ENCODE measurements around the gene ZNF500.

Gene ZNF500

DNA sequence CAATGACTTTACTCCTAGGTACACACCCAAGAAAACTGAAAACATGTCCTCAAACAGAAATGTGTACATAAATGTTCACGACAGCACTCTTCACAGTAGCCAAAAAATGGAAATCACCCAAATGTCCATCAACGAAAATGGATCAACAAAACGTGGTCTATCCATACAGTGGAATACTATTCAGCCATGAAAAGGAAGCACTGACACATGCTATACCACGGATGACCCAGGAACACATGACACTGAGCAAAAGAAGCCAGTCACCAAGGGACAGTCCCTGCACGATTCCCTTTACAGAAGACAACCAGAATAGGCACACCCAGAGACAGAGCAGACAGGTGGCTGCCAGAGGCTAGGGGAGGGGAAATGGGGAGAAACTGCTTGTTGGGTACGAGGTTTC lies 11.3 kb downstream of the ZNF500 start:
- no peak for TF ChIP-seq TCF12 (IDR thresholded peaks at IDR 0.05; ENCODE audit: low read depth)
- TF ChIP-seq, protein P1, sequence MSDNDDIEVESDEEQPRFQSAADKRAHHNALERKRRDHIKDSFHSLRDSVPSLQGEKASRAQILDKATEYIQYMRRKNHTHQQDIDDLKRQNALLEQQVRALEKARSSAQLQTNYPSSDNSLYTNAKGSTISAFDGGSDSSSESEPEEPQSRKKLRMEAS (IDR thresholded peaks at IDR 0.05) = no peak
- no peak for TF ChIP-seq EGR1 (IDR thresholded peaks at IDR 0.05)
- no peak for TF ChIP-seq REST (IDR thresholded peaks at IDR 0.05; ENCODE audit: low read depth)
- no peak for TF ChIP-seq TEAD4 (IDR thresholded peaks at IDR 0.05)
- TF ChIP-seq RAD21 (IDR thresholded peaks at IDR 0.05; ENCODE audit: low read depth) = no peak
- TF ChIP-seq USF1 (IDR thresholded peaks at IDR 0.05) = no peak

DNA sequence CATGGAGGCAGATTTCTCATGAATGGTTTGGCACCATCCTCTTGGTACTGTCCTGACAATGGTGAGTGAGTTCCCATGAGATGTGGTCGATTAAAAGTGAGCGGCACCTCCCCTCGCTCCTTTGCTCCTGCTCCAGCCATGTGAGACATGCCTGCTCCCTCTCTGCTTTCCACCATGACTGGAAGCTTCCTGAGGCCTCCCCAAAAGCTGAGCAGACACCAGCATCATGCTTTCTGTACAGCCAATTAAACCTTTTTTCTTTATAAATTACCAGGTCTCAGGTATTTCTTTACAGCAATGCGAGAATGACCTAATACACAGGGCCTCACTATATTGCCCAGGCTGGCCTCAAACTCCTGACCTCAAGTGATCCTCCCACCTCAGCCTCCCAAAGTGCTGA lies 12.1 kb downstream of the ZNF500 start:
- TF ChIP-seq EP300 (IDR thresholded peaks at IDR 0.05; ENCODE audit: borderline replicate concordance) (no peak), REST (IDR thresholded peaks at IDR 0.05; ENCODE audit: low read depth) (no peak), YY1 (IDR thresholded peaks at IDR 0.05; ENCODE audit: low read depth) (no peak), ZBTB7A (IDR thresholded peaks at IDR 0.05; ENCODE audit: low read depth) (no peak), FOXM1 (IDR thresholded peaks at IDR 0.05; ENCODE audit: borderline replicate concordance, low read depth) (no peak), NFIC (IDR thresholded peaks at IDR 0.05) (no peak), CREB1 (IDR thresholded peaks at IDR 0.05; ENCODE audit: low read depth) (no peak), TCF12 (IDR thresholded peaks at IDR 0.05; ENCODE audit: low read depth) (no peak), EGR1 (IDR thresholded peaks at IDR 0.05) (no peak), USF1 (IDR thresholded peaks at IDR 0.05) (no peak), RAD21 (IDR thresholded peaks at IDR 0.05; ENCODE audit: low read depth) (no peak), TEAD4 (IDR thresholded peaks at IDR 0.05) (no peak)

DNA sequence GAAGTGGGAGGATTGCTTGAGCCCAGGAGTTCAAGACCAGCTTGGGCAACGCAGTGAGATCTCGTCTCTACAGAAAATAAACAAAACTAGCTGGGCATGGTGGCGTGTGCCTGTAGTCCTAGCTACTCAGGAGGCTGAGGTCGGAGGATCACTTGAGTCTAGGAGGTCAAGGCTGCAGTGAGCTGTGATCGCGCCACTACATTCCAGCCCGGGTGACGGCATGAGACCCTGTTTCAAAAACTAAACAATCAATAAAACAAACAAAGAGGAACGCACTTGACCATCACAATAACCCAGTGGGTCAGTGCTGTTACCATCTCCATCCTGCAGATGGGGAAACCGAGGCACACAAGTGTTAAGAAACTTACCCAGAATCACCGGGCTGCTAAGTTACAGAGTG lies 13.7 kb downstream of the ZNF500 start:
- TF ChIP-seq TEAD4 (IDR thresholded peaks at IDR 0.05) (no peak), ZBTB7A (IDR thresholded peaks at IDR 0.05; ENCODE audit: low read depth) (no peak), NFIC (IDR thresholded peaks at IDR 0.05) (no peak), TCF12 (IDR thresholded peaks at IDR 0.05; ENCODE audit: low read depth) (no peak), EP300 (IDR thresholded peaks at IDR 0.05; ENCODE audit: borderline replicate concordance) (no peak), RAD21 (IDR thresholded peaks at IDR 0.05; ENCODE audit: low read depth) (no peak), CREB1 (IDR thresholded peaks at IDR 0.05; ENCODE audit: low read depth) (no peak), EGR1 (IDR thresholded peaks at IDR 0.05) (no peak), TAF1 (IDR thresholded peaks at IDR 0.05; ENCODE audit: low read depth) (no peak), FOXM1 (IDR thresholded peaks at IDR 0.05; ENCODE audit: borderline replicate concordance, low read depth) (no peak), YY1 (IDR thresholded peaks at IDR 0.05; ENCODE audit: low read depth) (no peak), USF1 (IDR thresholded peaks at IDR 0.05) (no peak), REST (IDR thresholded peaks at IDR 0.05; ENCODE audit: low read depth) (no peak), CEBPB (IDR thresholded peaks at IDR 0.05) (no peak)
- TF ChIP-seq, protein P1 (IDR thresholded peaks at IDR 0.05) = no peak

DNA sequence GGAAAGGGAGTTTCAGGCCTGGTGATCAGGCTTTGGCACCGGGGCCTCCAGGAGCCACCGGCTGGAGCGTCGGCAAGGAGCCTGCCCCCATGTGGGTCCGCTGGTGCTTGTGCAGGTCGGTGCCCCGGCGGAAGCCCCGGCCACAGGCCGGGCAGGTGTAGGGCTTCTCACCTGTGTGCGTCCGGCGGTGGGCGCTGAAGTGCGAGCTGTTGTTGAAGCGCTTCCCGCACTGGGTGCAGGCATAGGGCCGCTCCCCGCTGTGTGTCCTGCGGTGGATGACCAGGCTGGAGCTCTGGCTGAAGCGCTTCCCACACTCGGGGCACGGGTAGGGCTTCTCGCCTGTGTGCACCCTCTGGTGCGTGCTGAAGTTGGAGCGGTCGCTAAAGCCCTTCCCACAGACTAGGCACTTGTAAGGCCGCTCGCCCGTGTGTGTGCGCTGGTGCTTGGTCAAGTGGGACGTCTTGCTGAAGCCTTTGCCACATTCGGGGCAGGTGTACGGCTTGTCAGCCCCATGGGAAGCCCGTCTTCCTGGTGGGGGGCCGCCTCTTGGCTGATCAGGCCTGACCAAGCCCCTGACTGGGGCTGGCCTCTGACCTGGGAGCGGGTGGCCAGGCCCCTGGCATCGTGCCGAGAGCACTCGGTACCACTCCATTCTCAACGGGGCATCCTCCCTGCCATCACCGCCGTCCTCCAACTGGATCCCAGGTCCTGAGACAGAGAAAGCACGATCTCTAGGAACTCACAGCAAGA lies 14.4 kb downstream of the ZNF500 start:
- TF ChIP-seq CREB1 (IDR thresholded peaks at IDR 0.05; ENCODE audit: low read depth) (no peak), EGR1 (IDR thresholded peaks at IDR 0.05) (no peak), TEAD4 (IDR thresholded peaks at IDR 0.05) (no peak), RAD21 (IDR thresholded peaks at IDR 0.05; ENCODE audit: low read depth) (no peak), NFIC (IDR thresholded peaks at IDR 0.05) (no peak), REST (IDR thresholded peaks at IDR 0.05; ENCODE audit: low read depth) (no peak), EP300 (IDR thresholded peaks at IDR 0.05; ENCODE audit: borderline replicate concordance) (no peak), FOXM1 (IDR thresholded peaks at IDR 0.05; ENCODE audit: borderline replicate concordance, low read depth) (no peak), CEBPB (IDR thresholded peaks at IDR 0.05) (no peak), USF1 (IDR thresholded peaks at IDR 0.05) (no peak), TAF1 (IDR thresholded peaks at IDR 0.05; ENCODE audit: low read depth) (no peak), YY1 (IDR thresholded peaks at IDR 0.05; ENCODE audit: low read depth) (no peak), TCF12 (IDR thresholded peaks at IDR 0.05; ENCODE audit: low read depth) (no peak), ZBTB7A (IDR thresholded peaks at IDR 0.05; ENCODE audit: low read depth) (no peak)
- TF ChIP-seq, protein P1 (IDR thresholded peaks at IDR 0.05) = no peak

Measured in Ishikawa (cell line).